ENCODE results near the gene TMEM168. TPM values are rescaled to one million over a fixed set of nuclear protein-coding genes. Genes with fewer than 3 reads are reported as not detected.

TMEM168 gene
- total and polyA plus RNA-seq, 9 donors, result 9.3 to 30.1 (median 22.0) TPM

GRCh38 chr7:112828696-112829095 lies 38.5 kb upstream of the TMEM168 start:
- WGBS, 3 donors, result 95 to 96% (median 95%) methylated on average over 1 of the region's 1 CpG
- TF ChIP-seq, protein P1, sequence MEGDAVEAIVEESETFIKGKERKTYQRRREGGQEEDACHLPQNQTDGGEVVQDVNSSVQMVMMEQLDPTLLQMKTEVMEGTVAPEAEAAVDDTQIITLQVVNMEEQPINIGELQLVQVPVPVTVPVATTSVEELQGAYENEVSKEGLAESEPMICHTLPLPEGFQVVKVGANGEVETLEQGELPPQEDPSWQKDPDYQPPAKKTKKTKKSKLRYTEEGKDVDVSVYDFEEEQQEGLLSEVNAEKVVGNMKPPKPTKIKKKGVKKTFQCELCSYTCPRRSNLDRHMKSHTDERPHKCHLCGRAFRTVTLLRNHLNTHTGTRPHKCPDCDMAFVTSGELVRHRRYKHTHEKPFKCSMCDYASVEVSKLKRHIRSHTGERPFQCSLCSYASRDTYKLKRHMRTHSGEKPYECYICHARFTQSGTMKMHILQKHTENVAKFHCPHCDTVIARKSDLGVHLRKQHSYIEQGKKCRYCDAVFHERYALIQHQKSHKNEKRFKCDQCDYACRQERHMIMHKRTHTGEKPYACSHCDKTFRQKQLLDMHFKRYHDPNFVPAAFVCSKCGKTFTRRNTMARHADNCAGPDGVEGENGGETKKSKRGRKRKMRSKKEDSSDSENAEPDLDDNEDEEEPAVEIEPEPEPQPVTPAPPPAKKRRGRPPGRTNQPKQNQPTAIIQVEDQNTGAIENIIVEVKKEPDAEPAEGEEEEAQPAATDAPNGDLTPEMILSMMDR (IDR thresholded peaks at IDR 0.05), result no peak
- no peak for DNase-seq
- H3K36me3 ChIP-seq, result no peaks in the 10 kb centered on the region
- H3K9me3 ChIP-seq, result no peaks in the 10 kb centered on the region
- H3K4me1 ChIP-seq (ENCODE audit: insufficient read depth), result no peaks in the 10 kb centered on the region
- intact Hi-C loops (cut with DNase I), result no loop called here
- no peaks in the 10 kb centered on the region for H3K27me3 ChIP-seq
- no peak overlapping the region for H3K27ac ChIP-seq
- no peak overlapping the region for H3K4me3 ChIP-seq

DNA sequence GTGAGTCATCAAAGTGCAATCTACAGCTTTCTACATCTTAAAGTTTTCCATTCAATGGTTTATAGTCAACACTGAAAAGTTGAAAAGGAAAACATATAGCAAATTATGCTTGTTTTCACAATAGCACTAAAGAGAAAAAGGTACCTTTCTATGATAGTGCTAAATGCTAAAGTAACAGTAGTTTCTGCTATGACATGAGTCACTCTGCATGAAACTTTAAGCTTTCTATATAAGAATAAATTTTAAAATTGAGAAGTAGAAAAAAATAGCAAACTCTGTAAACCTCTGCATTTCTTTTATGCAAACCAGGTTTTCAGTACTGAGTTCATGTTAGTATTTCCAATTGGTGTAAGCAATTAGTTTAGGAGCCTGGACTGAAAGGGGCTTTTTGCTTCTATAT lies 31.2 kb upstream of the TMEM168 start:
- intact Hi-C loops (cut with DNase I), result no loop called here
- Histone ChIP-seq H3K4me1 (ENCODE audit: insufficient read depth) (no peaks in the 10 kb centered on the region), H3K4me3 (no peak overlapping the region), H3K9me3 (no peaks in the 10 kb centered on the region), H3K27me3 (no peaks in the 10 kb centered on the region), H3K36me3 (no peaks in the 10 kb centered on the region), H3K27ac (no peak overlapping the region)
- no peak for DNase-seq
- no peak for TF ChIP-seq EP300 (IDR thresholded peaks at IDR 0.05)
- TF ChIP-seq, protein P1 (IDR thresholded peaks at IDR 0.05), result no peak
- TF ChIP-seq POLR2A (IDR thresholded peaks at IDR 0.05), result no peak

DNA sequence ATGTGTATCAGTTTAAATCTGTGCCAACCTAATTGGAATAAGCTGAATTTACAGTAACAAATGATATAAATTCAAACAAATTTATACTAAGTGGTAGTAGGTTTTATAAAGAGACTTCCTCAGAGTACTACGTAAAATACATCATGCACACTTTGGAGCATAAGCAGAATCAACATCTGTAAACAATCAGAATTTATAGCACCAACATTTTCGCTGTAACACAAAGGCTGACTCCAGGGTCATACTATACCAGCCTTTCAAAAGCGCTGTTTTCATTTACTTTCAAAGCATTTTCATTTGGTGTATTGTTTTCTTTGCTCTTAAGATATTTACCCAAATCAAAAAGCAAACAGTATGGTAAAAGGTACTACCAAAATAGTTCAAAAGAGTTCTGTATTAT lies 29.3 kb upstream of the TMEM168 start:
- H3K27me3 ChIP-seq, result no peaks in the 10 kb centered on the region
- intact Hi-C loops (cut with DNase I), result no loop called here
- no peak overlapping the region for H3K4me3 ChIP-seq
- no peak for DNase-seq
- H3K4me1 ChIP-seq (ENCODE audit: insufficient read depth), result no peaks in the 10 kb centered on the region
- no peak for TF ChIP-seq EP300 (IDR thresholded peaks at IDR 0.05)
- TF ChIP-seq POLR2A (IDR thresholded peaks at IDR 0.05), result no peak
- TF ChIP-seq, protein P1 (IDR thresholded peaks at IDR 0.05), result no peak
- H3K36me3 ChIP-seq, result no peaks in the 10 kb centered on the region
- H3K9me3 ChIP-seq, result no peaks in the 10 kb centered on the region
- H3K27ac ChIP-seq, result no peak overlapping the region
- 90 to 94% (median 93%) methylated on average over 3 of the region's 3 CpGs for WGBS, 3 donors

DNA sequence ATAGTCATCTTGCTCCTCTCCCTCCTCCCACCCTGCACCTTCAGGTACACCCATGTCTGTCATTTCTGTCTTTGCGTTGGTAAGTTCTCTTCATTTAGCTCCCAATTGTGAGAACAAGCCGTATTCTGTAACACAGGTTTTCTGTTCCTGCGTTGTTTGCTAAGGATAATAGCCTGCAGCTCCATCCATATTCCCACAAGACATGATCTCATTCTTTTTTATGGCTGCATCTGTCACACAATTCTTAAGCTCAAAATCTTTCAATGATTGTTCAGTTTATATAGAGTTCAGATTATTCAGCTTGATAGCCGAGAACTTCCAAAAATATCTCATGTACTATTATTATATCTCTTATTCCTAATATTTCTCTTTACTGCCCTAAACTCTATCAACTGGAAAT lies 16.0 kb upstream of the TMEM168 start:
- WGBS, 3 donors, result 87 to 91% (median 90%) methylated on average over 4 of the region's 4 CpGs
- Histone ChIP-seq H3K9me3 (no peaks in the 10 kb centered on the region), H3K27me3 (no peaks in the 10 kb centered on the region), H3K4me3 (no peak overlapping the region), H3K36me3 (no peaks in the 10 kb centered on the region), H3K4me1 (ENCODE audit: insufficient read depth) (no peaks in the 10 kb centered on the region), H3K27ac (no peak overlapping the region)
- intact Hi-C loops (cut with DNase I), result no loop called here
- DNase-seq, result no peak
- TF ChIP-seq, protein P1 (IDR thresholded peaks at IDR 0.05), result no peak
- TF ChIP-seq EP300 (IDR thresholded peaks at IDR 0.05) (no peak), POLR2A (IDR thresholded peaks at IDR 0.05) (no peak)

DNA sequence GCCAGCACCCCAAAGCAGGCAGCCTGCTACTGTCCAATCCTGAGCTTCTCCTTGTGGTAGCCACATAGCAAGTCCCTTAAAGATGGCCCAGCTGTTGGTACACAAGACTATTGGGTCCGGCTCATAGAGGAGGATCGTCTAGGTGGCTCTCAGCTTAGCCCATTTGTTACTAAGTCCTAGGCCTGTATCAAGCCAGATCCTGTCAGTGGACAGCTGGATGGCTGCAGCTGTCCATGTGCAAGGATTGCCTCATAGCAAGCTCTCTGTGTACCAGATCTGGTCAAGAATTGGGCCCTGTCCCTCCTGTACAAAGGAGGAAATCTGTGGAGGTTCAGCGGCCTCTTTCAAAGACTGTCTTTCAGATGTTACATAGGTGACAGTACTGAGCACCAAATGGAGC lies 12.2 kb upstream of the TMEM168 start:
- TF ChIP-seq EP300 (IDR thresholded peaks at IDR 0.05) (no peak), POLR2A (IDR thresholded peaks at IDR 0.05) (no peak)
- TF ChIP-seq, protein P1 (IDR thresholded peaks at IDR 0.05), result no peak
- Histone ChIP-seq H3K27me3 (no peaks in the 10 kb centered on the region), H3K36me3 (no peaks in the 10 kb centered on the region), H3K4me1 (ENCODE audit: insufficient read depth) (no peaks in the 10 kb centered on the region), H3K9me3 (no peaks in the 10 kb centered on the region), H3K27ac (no peak overlapping the region), H3K4me3 (no peak overlapping the region)
- intact Hi-C loops (cut with DNase I), result no loop called here
- WGBS, 3 donors, result 87 to 96% (median 91%) methylated on average over 3 of the region's 3 CpGs
- no peak for DNase-seq
